Small intestine (tissue), 7 donors: Measurements from ENCODE around the gene MARVELD1. TPM values are rescaled to one million over a fixed set of nuclear protein-coding genes. Genes with fewer than 3 reads are reported as not detected.
"Not testable (repeated sequence)": the region's sequence is repeated elsewhere in the genome, so short reads cannot be mapped to it uniquely, and the experiment has no call there.

Experiments used
- DNase-seq, 2 donors: peaks; one replicate each; pipeline versions ENCODE4 v3.0.0 to v3.0.0-alpha.2; 2013
- FAIRE-seq: peaks from 2 replicates; lab custom pipeline; 2012; peaks lifted over from hg19 to GRCh38; lab: Jason Lieb, UNC
- H3K27ac ChIP-seq, 3 donors: one replicate each; pipeline ENCODE4 v1.5.1; 2013; ENCODE audit warnings: low read length in 2 of 3, mild to moderate bottlenecking in 2 of 3, control low read depth in 1 of 3, inconsistent platforms in 1 of 3, low read depth in 1 of 3, moderate library complexity in 1 of 3
- H3K27me3 ChIP-seq, 3 donors: one replicate each; pipeline ENCODE4 v1.6.1; 2013; ENCODE audit warnings: low read length in 3 of 3, inconsistent platforms in 1 of 3; ENCODE audit not compliant: control insufficient read depth in 3 of 3, insufficient read depth in 3 of 3
- H3K36me3 ChIP-seq, 3 donors: one replicate each; pipeline ENCODE4 v1.6.1; 2013; ENCODE audit warnings: low read length in 3 of 3, inconsistent platforms in 1 of 3, low read depth in 1 of 3, mild to moderate bottlenecking in 1 of 3, moderate library complexity in 1 of 3; ENCODE audit not compliant: control insufficient read depth in 3 of 3, insufficient read depth in 2 of 3
- H3K4me1 ChIP-seq, 3 donors: one replicate each; pipeline ENCODE4 v1.6.1; 2013; ENCODE audit warnings: low read length in 2 of 3, inconsistent platforms in 1 of 3, low read depth in 1 of 3, mild to moderate bottlenecking in 1 of 3, moderate library complexity in 1 of 3; ENCODE audit not compliant: control insufficient read depth in 3 of 3, insufficient read depth in 2 of 3
- H3K4me3 ChIP-seq, 3 donors: one replicate each; pipeline ENCODE4 v1.5.1; 2013; ENCODE audit warnings: low read length in 3 of 3, control low read depth in 1 of 3, inconsistent platforms in 1 of 3, low read depth in 1 of 3, mild to moderate bottlenecking in 1 of 3, moderate library complexity in 1 of 3
- H3K9me3 ChIP-seq, 2 donors: one replicate each; pipeline ENCODE4 v1.6.1; 2013; ENCODE audit warnings: low read depth in 1 of 2, low read length in 1 of 2; ENCODE audit not compliant: control insufficient read depth in 2 of 2, insufficient read depth in 1 of 2
- WGBS, 3 donors: extraction: QIAGEN DNeasy Blood & Tissue Kit; methylation state at CpG; one replicate each; pipeline ENCODE4 v1.1.7; 2013; 5-methylcytosine and 5-hydroxymethylcytosine counted together
- polyA plus RNA-seq, 4 donors: library from polyadenylated mRNA; stranded (reverse) in 3 of 4; unstranded in 1 of 4; fragments of 200-250 nt in 3 of 4; fragments of 120-200 nt in 1 of 4; gene quantifications; one replicate each; pipeline versions ENCODE4 v1.2.1 to v1.2.3, GENCODE V29; 2013
- donor health status: healthy with polysubstance abuse.
- donor health status: control.
- donor health status: control.
- donor health status: Bipolar disorder and iron deficiency.
- donor health status: healthy.

The MARVELD1 gene
- polyA plus RNA-seq, 4 donors = 1.6 to 35.2 (median 10.2) TPM

DNA sequence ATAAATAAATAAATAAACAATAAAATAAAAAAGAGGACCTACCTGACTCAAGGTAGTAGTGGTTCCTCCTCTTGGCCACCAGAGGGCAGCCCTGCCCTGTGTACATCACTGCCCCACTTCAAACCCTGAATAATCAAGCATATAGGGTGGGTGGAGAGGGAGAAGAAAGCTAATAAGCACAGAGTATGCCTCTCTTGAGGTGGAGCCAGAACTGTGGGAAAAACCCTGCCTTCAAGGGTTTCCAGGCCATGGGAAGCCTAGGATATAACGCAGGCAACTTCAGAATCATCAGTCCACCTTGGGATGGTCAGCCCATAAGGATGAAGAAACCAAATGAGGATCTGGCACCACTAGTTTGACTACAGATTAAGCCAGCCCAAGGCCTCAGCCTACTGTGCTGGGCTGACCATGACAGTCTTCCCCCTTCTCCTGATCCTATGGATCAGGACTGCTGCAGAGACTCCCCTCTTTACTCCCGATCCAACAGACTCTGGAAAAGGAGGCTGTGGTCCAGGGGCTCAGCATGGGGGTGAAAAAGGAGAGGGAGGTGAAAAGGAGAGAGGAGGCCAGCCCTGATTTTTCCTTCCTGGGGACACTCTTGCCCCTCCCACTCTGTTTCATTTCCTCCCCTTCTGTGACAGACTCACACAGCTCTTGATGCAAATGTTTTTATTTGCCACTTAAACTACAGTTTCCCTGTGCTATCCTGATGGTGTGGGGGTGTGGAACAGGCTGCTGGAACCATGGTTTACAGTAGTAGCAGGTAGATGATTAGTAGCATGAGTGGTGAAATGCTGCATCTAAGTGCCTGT is 36.6 kb upstream of the MARVELD1 start:
- no peaks in the 10 kb centered on the region for H3K27me3 ChIP-seq
- H3K27ac ChIP-seq = peak overlapping the region in 2 of 3 donors; percentile 9 to 31
- H3K4me3 ChIP-seq = no peak overlapping the region
- peaks cover 0 to 16% (median 0%) of the 10 kb centered on the region in 3 donors for H3K4me1 ChIP-seq
- peak; percentile 56 to 74 for DNase-seq
- H3K9me3 ChIP-seq = no peaks in the 10 kb centered on the region
- WGBS, 3 donors = 91 to 97% (median 93%) methylated on average over 2 of the region's 2 CpGs
- no peak for FAIRE-seq
- peaks cover 10 to 76% (median 11%) of the 10 kb centered on the region in 3 donors for H3K36me3 ChIP-seq

DNA sequence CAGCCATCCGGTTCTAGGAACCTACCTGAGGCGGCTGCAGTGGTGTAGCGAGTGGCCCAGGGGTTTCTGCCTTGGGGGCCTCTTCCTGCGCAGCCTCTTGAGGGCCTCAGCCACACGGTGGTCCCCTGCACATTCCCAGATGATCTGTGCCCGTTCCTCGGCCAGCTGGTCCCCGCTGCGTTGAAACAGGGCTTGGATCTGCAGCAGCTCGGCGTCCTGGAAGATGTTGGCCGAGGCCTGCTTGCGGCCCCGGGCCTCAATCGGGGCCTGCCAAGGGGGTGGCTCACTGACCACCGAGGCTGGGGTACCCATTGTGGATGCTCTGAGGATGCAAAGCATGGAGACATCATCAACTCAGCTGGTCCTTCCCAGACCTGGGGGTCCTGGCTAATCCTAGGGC is 33.9 kb upstream of the MARVELD1 start:
- WGBS, 3 donors = 93 to 95% (median 95%) methylated on average over 16 of the region's 16 CpGs
- Histone ChIP-seq H3K27ac (no peak overlapping the region), H3K4me1 (peaks cover 0 to 31% (median 2%) of the 10 kb centered on the region in 3 donors), H3K9me3 (no peaks in the 10 kb centered on the region), H3K4me3 (no peak overlapping the region), H3K27me3 (no peaks in the 10 kb centered on the region), H3K36me3 (peaks cover 1 to 69% (median 10%) of the 10 kb centered on the region in 3 donors)
- DNase-seq (no peak), FAIRE-seq (no peak)

DNA sequence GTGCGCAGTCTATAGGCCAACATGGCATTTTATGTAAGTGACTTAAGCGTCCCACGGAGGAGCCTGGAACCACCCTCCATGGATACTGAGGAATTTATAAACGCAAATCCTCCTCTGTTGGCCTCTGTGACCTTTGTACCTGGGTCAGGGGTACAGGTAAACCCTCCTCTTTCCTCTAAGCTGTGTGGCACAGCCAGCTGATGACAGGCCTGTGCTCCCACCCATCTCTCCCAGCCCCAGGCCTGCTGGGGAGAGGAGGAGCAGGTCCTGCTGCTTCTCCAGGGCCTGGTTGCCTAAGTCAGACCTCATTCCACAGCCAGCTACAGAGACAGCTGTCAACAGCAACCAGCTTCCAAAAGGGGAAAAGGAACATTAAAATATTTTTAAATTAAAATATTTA is 31.5 kb upstream of the MARVELD1 start:
- DNase-seq = peak; percentile 70 to 80
- Histone ChIP-seq H3K27me3 (no peaks in the 10 kb centered on the region), H3K4me3 (no peak overlapping the region), H3K9me3 (no peaks in the 10 kb centered on the region), H3K36me3 (peaks cover 0 to 47% (median 5%) of the 10 kb centered on the region in 3 donors), H3K27ac (peak overlapping the region in 1 of 3 donors; percentile 98), H3K4me1 (peaks cover 0 to 19% (median 2%) of the 10 kb centered on the region in 3 donors)
- 40 to 64% (median 55%) methylated on average over 4 of the region's 4 CpGs for WGBS, 3 donors
- FAIRE-seq = no peak

DNA sequence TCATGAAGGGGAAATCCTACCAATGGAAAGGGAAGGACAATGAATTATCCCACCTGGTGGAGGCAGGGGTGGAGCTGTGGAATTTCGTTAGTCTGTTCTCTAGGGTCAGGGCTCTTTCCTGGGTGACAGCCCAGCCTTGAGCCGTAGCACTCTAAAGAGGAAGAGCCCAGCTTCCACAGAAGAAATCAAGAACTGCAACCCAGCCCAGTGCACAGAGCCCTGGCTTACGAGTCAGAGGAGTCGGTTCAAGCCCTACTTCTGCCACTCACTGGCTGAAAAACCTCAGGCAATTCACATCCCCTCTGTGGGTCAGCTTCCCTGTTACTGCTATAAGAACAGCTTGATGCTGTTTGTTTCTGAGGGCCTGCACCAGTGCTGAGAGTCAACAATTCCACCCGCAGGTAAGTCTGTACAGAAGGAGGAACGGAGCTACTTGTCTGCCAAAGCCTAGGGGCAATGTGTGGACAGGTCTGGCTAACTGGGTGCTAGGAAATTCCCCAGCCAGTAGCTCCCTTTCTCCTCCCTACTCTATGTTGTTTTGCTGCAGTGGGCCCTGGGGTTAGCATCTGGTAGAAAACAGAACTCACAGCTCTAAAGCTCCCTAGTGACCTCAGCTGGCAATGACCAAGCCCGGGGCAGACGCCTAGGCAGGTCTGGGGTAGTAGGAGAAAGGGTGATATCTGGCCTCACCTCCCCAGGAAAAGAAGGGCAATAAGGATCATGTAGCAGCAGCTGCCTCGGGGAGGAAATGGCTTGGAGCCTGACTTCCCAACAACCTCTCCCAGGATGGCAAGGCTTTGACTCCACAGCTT is 29.8 kb upstream of the MARVELD1 start:
- Histone ChIP-seq H3K4me1 (peaks cover 2 to 32% (median 5%) of the 10 kb centered on the region in 3 donors), H3K27ac (peak overlapping the region; percentile 84 to 98 (median 85)), H3K4me3 (peak overlapping the region in 2 of 3 donors; percentile 79 to 85), H3K27me3 (no peaks in the 10 kb centered on the region), H3K36me3 (peaks cover 0 to 31% (median 0%) of the 10 kb centered on the region in 3 donors), H3K9me3 (peaks cover 0 to 7% of the 10 kb centered on the region in 2 donors)
- no peak for FAIRE-seq
- peak; percentile 62 to 66 for DNase-seq
- 20 to 44% (median 36%) methylated on average over 9 of the region's 9 CpGs for WGBS, 3 donors

DNA sequence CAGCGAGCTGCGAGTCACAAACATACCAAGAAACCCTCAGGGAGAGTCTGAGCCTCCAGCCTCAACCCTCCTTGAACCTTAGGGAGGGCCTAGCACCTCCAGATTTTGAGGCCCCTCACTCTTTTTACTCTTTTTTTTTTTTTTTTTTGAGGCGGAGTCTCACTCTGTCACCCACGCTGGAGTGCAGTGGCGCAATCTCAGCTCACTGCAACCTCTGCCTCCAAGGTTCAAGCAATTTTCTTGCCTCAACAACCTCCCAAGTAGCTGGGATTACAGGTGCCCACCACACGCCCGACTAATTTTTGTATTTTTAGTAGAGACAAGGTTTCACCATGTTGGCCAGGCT is 29.2 kb upstream of the MARVELD1 start:
- Histone ChIP-seq H3K4me3 (peak overlapping the region in 2 of 3 donors; percentile 79 to 85), H3K36me3 (peaks cover 0 to 25% (median 0%) of the 10 kb centered on the region in 3 donors), H3K4me1 (peaks cover 2 to 31% (median 5%) of the 10 kb centered on the region in 3 donors), H3K27ac (peak overlapping the region; percentile 84 to 98 (median 85))
- not testable (repeated sequence) for H3K27me3 ChIP-seq, DNase-seq, FAIRE-seq, H3K9me3 ChIP-seq
- 41 to 76% (median 70%) methylated on average over 6 to 7 of the region's 7 CpGs for WGBS, 3 donors

DNA sequence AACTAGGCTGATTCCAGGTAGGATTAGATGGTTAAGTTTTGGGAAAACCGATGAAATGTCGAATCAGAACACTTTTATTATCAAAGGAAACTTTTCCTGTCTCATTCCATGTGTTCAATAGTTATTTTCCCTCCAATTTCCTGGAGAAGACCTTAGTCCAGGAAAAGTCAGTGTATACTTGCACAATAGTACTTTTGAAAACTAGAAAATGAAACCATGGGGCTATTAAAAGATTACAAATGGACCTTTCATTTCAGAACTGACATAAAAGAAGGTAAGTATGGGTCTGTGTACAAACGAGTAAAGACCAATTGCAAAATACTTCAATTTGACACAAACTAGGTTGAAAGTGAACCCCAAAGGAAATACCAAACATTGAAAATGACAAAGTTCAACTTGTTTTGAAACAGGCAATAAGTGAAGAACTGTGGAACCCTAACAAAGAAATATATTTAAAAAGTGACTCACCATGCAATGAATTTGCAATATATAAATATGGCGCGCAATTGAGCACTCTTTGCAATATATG is 28.6 kb upstream of the MARVELD1 start:
- H3K27ac ChIP-seq = peak overlapping the region; percentile 66 to 98 (median 85)
- FAIRE-seq (no peak), DNase-seq (peak; percentile 64)
- H3K4me1 ChIP-seq = peaks cover 2 to 30% (median 5%) of the 10 kb centered on the region in 3 donors
- H3K27me3 ChIP-seq = no peaks in the 10 kb centered on the region
- WGBS, 3 donors = 22 to 47% (median 46%) methylated on average over 5 of the region's 5 CpGs
- H3K9me3 ChIP-seq = peaks cover 0 to 7% of the 10 kb centered on the region in 2 donors
- H3K4me3 ChIP-seq = peak overlapping the region in 2 of 3 donors; percentile 79 to 85
- peaks cover 0 to 20% (median 0%) of the 10 kb centered on the region in 3 donors for H3K36me3 ChIP-seq

DNA sequence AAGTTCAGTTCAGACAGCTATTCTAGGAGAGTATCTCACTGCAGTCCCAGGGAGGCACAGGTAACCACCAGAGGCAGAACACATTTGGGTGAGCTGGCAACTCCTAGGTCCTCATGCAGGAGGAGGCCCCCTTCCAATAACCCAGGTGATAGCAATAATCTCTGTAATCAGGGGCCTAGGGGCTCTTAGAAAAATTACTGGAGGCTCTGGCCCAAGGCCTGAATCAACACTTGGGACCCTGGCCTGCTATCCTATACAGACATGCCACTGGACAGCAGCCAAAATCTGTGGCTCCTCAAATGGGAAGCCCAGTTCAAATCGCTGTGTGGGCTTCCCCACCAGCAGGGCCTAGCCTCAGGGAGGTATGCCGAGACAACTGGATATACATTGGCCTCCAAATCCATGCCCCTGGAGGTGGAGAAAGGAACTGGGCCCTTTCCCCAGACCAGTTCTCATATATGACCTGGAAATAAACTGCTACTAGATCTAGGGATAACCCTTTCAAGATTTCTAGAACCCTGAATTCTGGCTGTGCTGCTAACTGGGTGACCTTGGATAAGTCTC is 28.1 kb upstream of the MARVELD1 start:
- DNase-seq = peak; percentile 46 to 63
- no peak for FAIRE-seq

More for the DNA sequence above, 28.1 kb upstream of the MARVELD1 start:
- Histone ChIP-seq H3K4me1 (peaks cover 2 to 30% (median 5%) of the 10 kb centered on the region in 3 donors), H3K36me3 (peaks cover 0 to 14% (median 0%) of the 10 kb centered on the region in 3 donors), H3K4me3 (peak overlapping the region in 2 of 3 donors; percentile 79 to 85), H3K27me3 (no peaks in the 10 kb centered on the region), H3K9me3 (peaks cover 0 to 7% of the 10 kb centered on the region in 2 donors), H3K27ac (peak overlapping the region; percentile 66 to 98 (median 85))
- 0 to 45% (median 42%) methylated on average over 2 of the region's 2 CpGs for WGBS, 3 donors
